ENCODE results near the gene AP5Z1. TPM values are rescaled to one million over a fixed set of nuclear protein-coding genes. Genes with fewer than 3 reads are reported as not detected.

AP5Z1 gene
- total and polyA plus RNA-seq, 11 donors, result 8.4 to 31.9 (median 13.4) TPM

DNA sequence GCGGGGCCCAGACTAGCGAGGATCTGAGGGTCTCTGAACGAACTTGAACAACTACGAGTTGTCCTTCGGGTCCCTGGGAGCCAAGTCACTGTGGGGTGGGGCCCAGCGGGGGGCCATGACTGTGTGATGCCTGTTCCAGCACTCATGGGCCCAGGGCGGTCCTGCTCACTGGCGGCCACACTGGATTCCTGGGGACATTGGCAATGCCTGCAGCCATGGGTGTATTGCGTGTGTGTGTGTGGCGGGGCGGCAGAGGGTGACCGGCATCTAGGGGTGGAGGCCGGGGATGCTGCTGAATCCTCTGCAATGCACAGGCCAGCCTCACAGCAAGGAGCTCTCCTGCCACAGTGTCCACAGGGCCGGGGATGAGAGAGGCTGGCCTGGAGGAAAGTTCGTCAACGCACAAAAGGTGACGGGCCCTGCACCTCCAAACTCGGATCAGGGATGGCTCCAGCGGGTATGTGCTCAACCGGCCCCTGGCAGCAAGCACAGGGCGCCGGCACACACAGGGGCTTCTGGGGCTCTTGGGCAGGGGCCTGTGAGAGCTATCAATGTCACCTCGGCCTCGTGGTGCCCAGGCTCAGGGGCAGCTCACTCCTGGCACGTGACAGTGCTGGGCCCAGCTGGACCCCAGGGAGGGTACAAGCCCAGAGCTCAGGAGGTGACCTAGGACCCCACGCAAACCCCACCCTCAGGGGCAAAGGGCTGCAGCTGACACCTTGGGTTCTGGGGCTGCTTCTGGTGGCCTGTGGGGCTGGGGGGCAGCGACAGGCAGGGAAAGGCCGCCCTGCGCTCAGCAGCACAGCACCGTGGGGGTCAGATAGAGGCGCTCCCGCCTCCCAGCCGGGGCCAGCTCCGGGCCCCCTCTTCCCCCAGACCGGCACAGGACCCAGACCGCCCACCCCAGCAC is 58.5 kb downstream of the AP5Z1 start:
- H3K27ac ChIP-seq, result no peak overlapping the region
- 84 to 95% (median 87%) methylated on average over 25 to 36 of the region's 36 CpGs for WGBS, 4 donors
- no peak for TF ChIP-seq POLR2A (IDR thresholded peaks at IDR 0.05)
- TF ChIP-seq, protein P1, sequence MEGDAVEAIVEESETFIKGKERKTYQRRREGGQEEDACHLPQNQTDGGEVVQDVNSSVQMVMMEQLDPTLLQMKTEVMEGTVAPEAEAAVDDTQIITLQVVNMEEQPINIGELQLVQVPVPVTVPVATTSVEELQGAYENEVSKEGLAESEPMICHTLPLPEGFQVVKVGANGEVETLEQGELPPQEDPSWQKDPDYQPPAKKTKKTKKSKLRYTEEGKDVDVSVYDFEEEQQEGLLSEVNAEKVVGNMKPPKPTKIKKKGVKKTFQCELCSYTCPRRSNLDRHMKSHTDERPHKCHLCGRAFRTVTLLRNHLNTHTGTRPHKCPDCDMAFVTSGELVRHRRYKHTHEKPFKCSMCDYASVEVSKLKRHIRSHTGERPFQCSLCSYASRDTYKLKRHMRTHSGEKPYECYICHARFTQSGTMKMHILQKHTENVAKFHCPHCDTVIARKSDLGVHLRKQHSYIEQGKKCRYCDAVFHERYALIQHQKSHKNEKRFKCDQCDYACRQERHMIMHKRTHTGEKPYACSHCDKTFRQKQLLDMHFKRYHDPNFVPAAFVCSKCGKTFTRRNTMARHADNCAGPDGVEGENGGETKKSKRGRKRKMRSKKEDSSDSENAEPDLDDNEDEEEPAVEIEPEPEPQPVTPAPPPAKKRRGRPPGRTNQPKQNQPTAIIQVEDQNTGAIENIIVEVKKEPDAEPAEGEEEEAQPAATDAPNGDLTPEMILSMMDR (IDR thresholded peaks at IDR 0.05), result no peak
- intact Hi-C loops (cut with DNase I), result loop anchor here in 5 of 10 donors (5.0 to 10.0 kb wide), 3 partner anchors 48 to 251 kb away; partner anchors contain the start of gene RADIL (in 4 of the 5)
- no peaks in the 10 kb centered on the region for H3K9me3 ChIP-seq
- no peak for DNase-seq
- no peaks in the 10 kb centered on the region for H3K27me3 ChIP-seq
- no peak overlapping the region for H3K4me3 ChIP-seq
- H3K36me3 ChIP-seq, result peaks cover 0 to 23% (median 0%) of the 10 kb centered on the region in 9 donors
- H3K4me1 ChIP-seq, result peaks cover 0 to 23% (median 2%) of the 10 kb centered on the region in 12 donors
- ATAC-seq, result no peak

DNA sequence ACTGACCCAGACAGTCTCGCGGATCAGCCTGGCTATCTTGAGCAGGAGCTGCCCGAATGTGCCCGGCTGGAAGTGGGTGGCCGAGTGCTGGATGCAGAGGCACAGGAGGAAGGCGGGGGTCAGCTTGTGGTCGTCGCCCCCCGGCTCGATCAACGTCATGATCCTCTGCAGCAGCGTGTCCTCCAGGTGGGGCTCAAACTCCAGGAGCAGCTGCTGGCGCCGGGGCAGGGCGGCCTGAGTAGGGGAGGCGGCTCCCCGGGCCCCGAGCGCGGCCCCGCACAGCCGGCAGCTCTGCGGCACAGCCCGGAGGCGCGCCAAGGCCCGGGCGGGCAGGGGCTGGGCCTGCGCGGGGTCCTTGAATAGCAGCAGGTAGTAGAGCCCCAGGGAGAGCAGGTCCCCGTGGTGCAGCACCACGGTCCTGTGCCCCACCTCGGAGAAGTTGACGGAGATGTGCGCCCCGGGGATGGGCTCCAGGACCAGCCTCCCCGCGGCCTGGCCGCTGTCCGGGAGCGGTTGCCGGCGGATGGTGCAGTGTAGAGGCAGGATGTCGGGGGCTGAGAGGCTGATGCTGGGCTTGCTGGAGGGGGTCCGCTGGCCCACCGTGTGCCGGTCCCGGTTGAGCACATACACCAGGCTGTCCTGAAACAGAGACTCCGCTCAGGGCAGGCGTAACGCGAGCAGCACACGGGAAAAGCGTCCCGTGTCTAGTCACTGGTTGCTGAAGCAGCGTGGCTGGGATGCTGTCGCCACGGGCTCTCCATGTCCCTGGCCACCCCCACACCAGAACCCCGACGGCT is 59.4 kb downstream of the AP5Z1 start:
- no peak overlapping the region for H3K4me3 ChIP-seq
- intact Hi-C loops (cut with DNase I), result loop anchor here in 6 of 10 donors (5.0 to 10.0 kb wide), 4 partner anchors 38 to 250 kb away; partner anchors contain the start of gene RADIL (in 4 of the 6)
- H3K27ac ChIP-seq, result no peak overlapping the region
- WGBS, 4 donors, result 95 to 97% (median 96%) methylated on average over 24 to 60 of the region's 60 CpGs
- H3K36me3 ChIP-seq, result peaks cover 0 to 23% (median 0%) of the 10 kb centered on the region in 9 donors
- DNase-seq, result no peak
- H3K27me3 ChIP-seq, result no peaks in the 10 kb centered on the region
- H3K9me3 ChIP-seq, result no peaks in the 10 kb centered on the region
- peaks cover 0 to 20% (median 1%) of the 10 kb centered on the region in 12 donors for H3K4me1 ChIP-seq
- TF ChIP-seq, protein P1 (IDR thresholded peaks at IDR 0.05), result no peak
- no peak for TF ChIP-seq POLR2A (IDR thresholded peaks at IDR 0.05)
- no peak for ATAC-seq

DNA sequence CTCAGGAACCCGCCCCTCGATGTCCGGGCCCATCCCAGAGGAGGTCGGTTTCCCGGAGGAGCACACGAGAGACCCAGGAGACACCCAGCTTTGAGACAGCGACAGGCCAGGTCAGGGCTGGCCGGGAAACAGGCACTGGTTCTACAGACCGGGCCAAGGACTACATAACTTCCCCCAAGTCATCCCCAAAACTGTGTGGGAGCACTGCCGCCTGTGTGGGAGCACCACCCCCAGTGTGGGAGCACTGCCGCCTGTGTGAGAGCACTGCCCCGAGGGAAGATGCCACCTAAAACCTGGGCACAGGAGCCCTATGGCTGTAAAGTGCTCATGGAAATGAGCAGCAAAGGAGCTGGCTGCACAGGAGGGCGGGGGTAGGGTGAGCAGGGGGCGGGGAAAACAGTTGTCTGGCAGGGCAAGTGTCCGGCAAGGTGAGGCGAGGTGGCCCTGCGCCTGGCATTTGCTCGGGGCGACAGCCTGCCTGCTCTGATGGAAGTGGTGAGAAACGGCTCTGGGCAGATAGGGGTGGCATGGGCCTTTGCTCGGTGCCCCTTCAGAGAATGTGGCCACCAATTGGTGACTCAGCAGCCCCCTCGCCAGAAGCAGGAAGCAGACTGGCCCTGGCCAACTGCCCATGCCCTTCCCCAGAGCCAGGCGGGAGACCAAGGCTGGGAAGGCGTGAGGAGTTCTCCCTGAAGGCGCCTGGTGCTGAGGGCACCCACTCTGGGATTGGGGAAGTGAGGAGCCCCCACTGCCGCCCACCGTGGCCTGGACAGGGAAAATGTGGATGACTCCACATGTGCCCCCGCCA is 60.2 kb downstream of the AP5Z1 start:
- DNase-seq, result no peak
- no peak for ATAC-seq
- H3K27ac ChIP-seq, result no peak overlapping the region
- peaks cover 0 to 20% (median 0%) of the 10 kb centered on the region in 12 donors for H3K4me1 ChIP-seq
- no peaks in the 10 kb centered on the region for H3K27me3 ChIP-seq
- no peaks in the 10 kb centered on the region for H3K9me3 ChIP-seq
- peaks cover 0 to 23% (median 0%) of the 10 kb centered on the region in 9 donors for H3K36me3 ChIP-seq
- no peak overlapping the region for H3K4me3 ChIP-seq
- intact Hi-C loops (cut with DNase I), result loop anchor here in 4 of 10 donors (5.0 to 10.0 kb wide), 3 partner anchors 37 to 249 kb away; partner anchors contain the start of gene RADIL (in 2 of the 4)
- WGBS, 4 donors, result 91 to 94% (median 92%) methylated on average over 23 to 28 of the region's 28 CpGs
- TF ChIP-seq, protein P1 (IDR thresholded peaks at IDR 0.05), result no peak
- no peak for TF ChIP-seq POLR2A (IDR thresholded peaks at IDR 0.05)

Measured in heart left ventricle (tissue), 16 donors.